ENCODE data around the gene SAV1.

- TF ChIP-seq CTCF (conservative IDR thresholded peaks at IDR 0.05; ENCODE audit: low read depth, low read length) (no peak), EZH2 (IDR thresholded peaks at IDR 0.05; ENCODE audit: borderline replicate concordance, low read depth, low read length, poor library complexity, severe bottlenecking) (no peak)
These were observed 66.1 kb downstream of the SAV1 start for GRCh38 chr14:50602035-50602434.
